Smooth muscle cell (in vitro differentiated cells): ENCODE measurements around the gene TMUB1. TPM values are rescaled to one million over a fixed set of nuclear protein-coding genes. Genes with fewer than 3 reads are reported as not detected.

ENCODE experiments used
- DNase-seq: peaks from one replicate; lab custom pipeline; 2025; ENCODE audit not compliant: unreplicated experiment; lab: John Stamatoyannopoulos, UW
- H2AFZ ChIP-seq: fragments of 200-600 bp; sonication (generic); 2 replicates; pipeline ENCODE4 v1.6.0; 2016; ENCODE audit warnings: antibody characterized with exemption, low read depth, mild to moderate bottlenecking
- H3F3A ChIP-seq: fragments of 200-600 bp; sonication (generic); 2 replicates; pipeline ENCODE4 v1.6.0; 2017; ENCODE audit warnings: antibody characterized with exemption, low read depth
- H3K27ac ChIP-seq: fragments of 200-600 bp; sonication (generic); 2 replicates; pipeline ENCODE4 v1.5.1; 2016; ENCODE audit warnings: low read depth, mild to moderate bottlenecking
- H3K27me3 ChIP-seq: fragments of 200-600 bp; sonication (generic); 2 replicates; pipeline ENCODE4 v1.6.1; 2016; ENCODE audit warnings: low read depth, mild to moderate bottlenecking
- H3K36me3 ChIP-seq: fragments of 200-600 bp; sonication (generic); 2 replicates; pipeline ENCODE4 v1.5.1; 2016; ENCODE audit warnings: low read depth
- H3K4me1 ChIP-seq: fragments of 200-600 bp; sonication (generic); 2 replicates; pipeline ENCODE4 v1.5.1; 2016; ENCODE audit warnings: low read depth
- H3K4me2 ChIP-seq: fragments of 200-600 bp; sonication (generic); 2 replicates; pipeline ENCODE4 v1.6.0; 2016; ENCODE audit warnings: mild to moderate bottlenecking
- H3K4me3 ChIP-seq: fragments of 200-600 bp; sonication (generic); 2 replicates; pipeline ENCODE4 v1.5.1; 2016; ENCODE audit warnings: mild to moderate bottlenecking
- H3K79me2 ChIP-seq: fragments of 200-600 bp; sonication (generic); 2 replicates; pipeline ENCODE4 v1.6.0; 2016; ENCODE audit warnings: low read depth, mild to moderate bottlenecking
- H3K9ac ChIP-seq: fragments of 200-600 bp; sonication (generic); 2 replicates; pipeline ENCODE4 v1.6.0; 2016; ENCODE audit warnings: low read depth
- H3K9me3 ChIP-seq: fragments of 200-600 bp; sonication (generic); replicated peaks from 2 replicates; pipeline ENCODE4 v1.5.1; 2016; ENCODE audit warnings: low read depth
- H4K20me1 ChIP-seq: fragments of 200-600 bp; sonication (generic); 2 replicates; pipeline ENCODE4 v1.6.0; 2016; ENCODE audit warnings: low read depth
- WGBS: methylation state at CpG from one replicate; pipeline ENCODE4 v1.1.7; 2016; ENCODE audit warnings: low lambda C conversion rate; 5-methylcytosine and 5-hydroxymethylcytosine counted together
- polyA plus RNA-seq: library from polyadenylated mRNA; unstranded; fragments of >200 nt; fragmentation: Nextera tagmentation; extraction: Ambion mirVana; gene quantifications from 2 replicates; pipeline ENCODE4 v1.2.1, GENCODE V29; 2016
- total RNA-seq: library from RNA; depleted of rRNA; stranded (reverse); fragments of >200 nt; gene quantifications from 2 replicates; pipeline ENCODE4 v1.2.3, GENCODE V29; 2014
- TF ChIP-seq, protein P1 (sequence below): fragments of 200-600 bp; sonication (generic); IDR thresholded peaks from 2 replicates; pipeline ENCODE4 v1.5.1; 2017; ENCODE audit warnings: borderline replicate concordance, mild to moderate bottlenecking, antibody characterized with exemption; ENCODE audit not compliant: insufficient read depth, poor library complexity, severe bottlenecking

Gene TMUB1
- total and polyA plus RNA-seq, 2 experiments from 2014 or later: 35.9 to 69.8 TPM

DNA sequence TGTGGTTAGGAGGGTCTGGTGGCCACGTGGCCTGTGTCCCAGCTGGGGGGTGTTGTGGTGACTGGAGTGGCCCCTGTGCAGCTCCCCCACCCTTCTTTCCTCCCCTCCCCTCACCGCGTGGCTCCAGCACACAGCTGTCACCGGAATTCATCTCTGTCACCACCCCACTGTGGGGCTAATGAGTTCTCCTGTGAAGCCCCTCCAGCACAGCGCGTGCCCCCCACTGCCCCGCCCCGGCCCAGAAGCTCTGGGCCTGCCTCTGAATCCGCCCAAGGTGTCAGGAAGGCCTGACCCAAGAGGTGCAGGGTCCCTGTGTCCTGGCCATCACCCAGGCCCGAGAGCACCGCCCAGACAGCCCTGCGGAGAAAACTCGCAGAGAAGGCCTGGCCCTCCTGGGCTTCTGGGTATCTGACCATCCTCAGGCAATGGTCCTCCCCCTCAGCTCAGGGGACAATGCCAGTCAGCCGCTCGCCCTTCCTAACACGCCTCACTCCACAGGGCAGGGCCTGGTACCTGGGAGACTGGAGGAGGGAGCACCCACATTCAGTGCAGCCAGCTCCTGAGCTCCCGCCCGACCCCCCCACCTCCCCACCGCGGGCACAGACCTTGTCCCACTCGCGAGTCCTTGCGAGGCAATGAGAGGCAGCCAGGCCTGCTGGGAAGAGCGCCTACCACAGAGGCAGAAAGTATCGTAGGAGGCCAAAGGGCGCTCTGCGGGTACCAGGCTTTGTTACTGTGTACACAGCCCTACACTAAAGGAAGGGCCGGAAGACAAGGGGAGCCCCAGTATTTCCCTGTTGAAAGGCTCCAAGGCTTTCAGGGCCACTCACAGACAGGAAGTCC is 46.0 kb upstream of the TMUB1 start:
- H4K20me1 ChIP-seq: peaks cover 87% of the 10 kb centered on the region
- H3K9me3 ChIP-seq: no peaks in the 10 kb centered on the region
- H3K4me2 ChIP-seq: no peak overlapping the region
- 94% methylated on average over 20 of the region's 28 CpGs for WGBS
- no peak overlapping the region for H3K9ac ChIP-seq
- no peaks in the 10 kb centered on the region for H3K27me3 ChIP-seq
- no peak overlapping the region for H3K27ac ChIP-seq
- H3F3A ChIP-seq: peaks cover 3% of the 10 kb centered on the region
- H2AFZ ChIP-seq: no peak overlapping the region
- no peak overlapping the region for H3K4me3 ChIP-seq
- no peaks in the 10 kb centered on the region for H3K4me1 ChIP-seq
- DNase-seq: no peak
- no peaks in the 10 kb centered on the region for H3K79me2 ChIP-seq
- H3K36me3 ChIP-seq: no peaks in the 10 kb centered on the region
- TF ChIP-seq, protein P1, sequence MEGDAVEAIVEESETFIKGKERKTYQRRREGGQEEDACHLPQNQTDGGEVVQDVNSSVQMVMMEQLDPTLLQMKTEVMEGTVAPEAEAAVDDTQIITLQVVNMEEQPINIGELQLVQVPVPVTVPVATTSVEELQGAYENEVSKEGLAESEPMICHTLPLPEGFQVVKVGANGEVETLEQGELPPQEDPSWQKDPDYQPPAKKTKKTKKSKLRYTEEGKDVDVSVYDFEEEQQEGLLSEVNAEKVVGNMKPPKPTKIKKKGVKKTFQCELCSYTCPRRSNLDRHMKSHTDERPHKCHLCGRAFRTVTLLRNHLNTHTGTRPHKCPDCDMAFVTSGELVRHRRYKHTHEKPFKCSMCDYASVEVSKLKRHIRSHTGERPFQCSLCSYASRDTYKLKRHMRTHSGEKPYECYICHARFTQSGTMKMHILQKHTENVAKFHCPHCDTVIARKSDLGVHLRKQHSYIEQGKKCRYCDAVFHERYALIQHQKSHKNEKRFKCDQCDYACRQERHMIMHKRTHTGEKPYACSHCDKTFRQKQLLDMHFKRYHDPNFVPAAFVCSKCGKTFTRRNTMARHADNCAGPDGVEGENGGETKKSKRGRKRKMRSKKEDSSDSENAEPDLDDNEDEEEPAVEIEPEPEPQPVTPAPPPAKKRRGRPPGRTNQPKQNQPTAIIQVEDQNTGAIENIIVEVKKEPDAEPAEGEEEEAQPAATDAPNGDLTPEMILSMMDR: no peak

DNA sequence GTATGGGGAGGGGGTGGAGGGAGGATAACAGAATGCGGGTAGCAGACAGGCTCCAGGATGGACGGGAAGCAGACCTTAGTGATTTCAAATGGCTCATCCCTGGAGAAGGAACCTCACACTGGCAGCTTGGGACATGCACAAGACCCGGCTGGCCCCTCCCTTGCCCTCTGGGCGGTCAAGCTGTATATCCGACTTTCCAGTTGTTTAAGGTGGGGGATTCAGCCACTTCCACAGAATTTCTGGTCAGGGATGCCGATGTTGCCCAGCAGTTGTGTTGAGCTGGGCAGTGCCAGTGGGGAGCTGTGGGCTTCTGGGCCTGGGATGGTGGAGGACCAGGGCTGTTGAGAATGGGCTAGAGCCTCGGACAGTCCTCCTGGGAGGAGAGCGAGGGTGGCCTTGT is 45.4 kb upstream of the TMUB1 start:
- no peaks in the 10 kb centered on the region for H3K4me1 ChIP-seq
- H3K4me2 ChIP-seq: no peak overlapping the region
- WGBS: 91% methylated on average over 8 of the region's 8 CpGs
- no peaks in the 10 kb centered on the region for H3K36me3 ChIP-seq
- DNase-seq: no peak
- H3K79me2 ChIP-seq: no peaks in the 10 kb centered on the region
- H3K9me3 ChIP-seq: no peaks in the 10 kb centered on the region
- no peak overlapping the region for H3K27ac ChIP-seq
- no peak overlapping the region for H2AFZ ChIP-seq
- peaks cover 3% of the 10 kb centered on the region for H3F3A ChIP-seq
- H3K27me3 ChIP-seq: no peaks in the 10 kb centered on the region
- H3K4me3 ChIP-seq: no peak overlapping the region
- H4K20me1 ChIP-seq: peaks cover 90% of the 10 kb centered on the region
- no peak overlapping the region for H3K9ac ChIP-seq
- TF ChIP-seq, protein P1: no peak

DNA sequence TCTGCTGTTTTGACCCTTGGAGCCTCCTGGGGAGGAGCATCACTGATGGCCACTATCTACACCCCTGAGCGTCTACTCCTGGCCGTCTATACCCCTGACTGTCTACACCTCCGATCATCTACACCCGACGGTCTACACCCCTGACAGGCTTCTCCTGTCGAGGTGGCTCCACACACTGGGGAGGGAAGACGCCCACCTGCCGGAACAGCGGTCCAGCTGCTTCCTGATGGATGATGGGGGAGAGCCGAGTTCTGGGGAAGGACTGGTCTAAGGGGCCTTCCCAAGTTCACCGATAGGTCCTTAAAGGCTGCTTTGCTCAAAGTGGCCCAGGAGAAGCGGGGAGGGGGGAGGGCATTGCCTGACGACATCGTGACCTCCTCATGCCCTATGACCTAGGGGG is 44.9 kb upstream of the TMUB1 start:
- Histone ChIP-seq H3K4me2 (no peak overlapping the region), H4K20me1 (peaks cover 90% of the 10 kb centered on the region), H3K9me3 (no peaks in the 10 kb centered on the region), H2AFZ (no peak overlapping the region), H3K36me3 (no peaks in the 10 kb centered on the region), H3F3A (peaks cover 3% of the 10 kb centered on the region), H3K4me3 (no peak overlapping the region), H3K27me3 (no peaks in the 10 kb centered on the region), H3K9ac (no peak overlapping the region), H3K4me1 (no peaks in the 10 kb centered on the region), H3K27ac (no peak overlapping the region), H3K79me2 (no peaks in the 10 kb centered on the region)
- TF ChIP-seq, protein P1: no peak
- DNase-seq: no peak
- WGBS: 87% methylated on average over 14 of the region's 14 CpGs

DNA sequence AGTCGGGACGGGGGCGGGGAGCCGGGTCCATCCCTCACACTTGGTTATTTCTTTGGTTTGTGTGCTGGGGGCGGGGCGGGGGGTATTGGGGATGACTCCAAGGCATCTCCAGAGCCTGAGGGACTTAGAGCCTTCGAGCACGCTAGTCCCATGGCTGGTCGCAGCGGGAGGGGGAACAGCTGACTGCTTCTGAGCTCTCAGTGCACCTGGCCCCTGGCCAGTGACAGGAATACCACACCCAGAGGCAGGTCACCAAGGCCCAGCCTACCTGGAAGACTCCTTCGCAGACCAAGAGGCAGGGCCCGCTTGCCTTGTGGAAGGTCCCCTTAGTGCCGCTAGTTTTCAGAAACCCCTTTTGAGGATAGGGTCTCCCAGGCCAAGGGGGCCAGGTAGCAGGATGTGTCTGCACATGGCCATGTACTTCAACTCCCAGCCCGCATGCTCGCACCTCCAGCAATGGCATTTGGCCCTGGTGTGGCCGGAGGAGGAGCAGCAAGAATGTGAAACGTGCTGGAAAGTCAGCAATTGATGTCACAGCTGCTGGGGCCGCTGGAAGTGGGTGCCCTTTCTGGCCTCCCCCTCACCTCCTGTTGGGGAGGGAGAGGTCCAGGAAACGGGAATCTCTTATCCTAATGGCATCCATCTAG is 43.3 kb upstream of the TMUB1 start:
- peaks cover 89% of the 10 kb centered on the region for H4K20me1 ChIP-seq
- no peaks in the 10 kb centered on the region for H3K36me3 ChIP-seq
- no peak overlapping the region for H3K4me2 ChIP-seq

More for the DNA sequence above, 43.3 kb upstream of the TMUB1 start:
- no peak overlapping the region for H3K4me3 ChIP-seq
- TF ChIP-seq, protein P1: no peak
- DNase-seq: no peak
- H3K27me3 ChIP-seq: no peaks in the 10 kb centered on the region
- no peak overlapping the region for H2AFZ ChIP-seq
- no peak overlapping the region for H3K9ac ChIP-seq
- no peaks in the 10 kb centered on the region for H3K9me3 ChIP-seq
- H3F3A ChIP-seq: peaks cover 3% of the 10 kb centered on the region
- H3K27ac ChIP-seq: no peak overlapping the region
- WGBS: 88% methylated on average over 11 of the region's 19 CpGs
- no peaks in the 10 kb centered on the region for H3K79me2 ChIP-seq
- no peaks in the 10 kb centered on the region for H3K4me1 ChIP-seq
